ENCODE data around the gene SLC16A12.
"Not testable (repeated sequence)": the region's sequence is repeated elsewhere in the genome, so short reads cannot be mapped to it uniquely, and the experiment has no call there.

SLC16A12 gene

GRCh38 chr10:89547853-89548513 is 12.6 kb upstream of the SLC16A12 start:
- peak; percentile 27 for DNase-seq (ENCODE audit: low spot score)

GRCh38 chr10:89546651-89547050 is 11.3 kb upstream of the SLC16A12 start:
- DNase-seq (ENCODE audit: low spot score) = not testable (repeated sequence)

DNA sequence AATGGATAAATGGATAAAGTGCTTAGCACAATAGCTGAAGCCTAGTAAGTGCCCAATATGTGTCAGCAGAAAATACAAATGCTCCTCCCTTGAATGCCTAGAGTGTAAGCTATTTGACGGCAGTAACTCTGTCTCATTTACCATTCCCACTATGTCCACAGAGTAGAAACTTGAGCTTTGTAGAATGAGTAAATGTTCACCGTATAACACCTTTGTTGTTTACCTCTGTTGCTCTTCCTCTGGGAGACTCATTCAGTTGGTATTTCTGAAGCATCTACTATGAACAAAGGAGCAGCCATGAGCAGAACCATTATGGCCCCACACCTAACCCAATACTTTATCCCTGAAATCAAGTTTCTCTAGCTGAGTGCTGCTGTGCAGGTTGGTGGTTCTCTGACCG is 8.4 kb upstream of the SLC16A12 start:
- no peak for DNase-seq (ENCODE audit: low spot score)

DNA sequence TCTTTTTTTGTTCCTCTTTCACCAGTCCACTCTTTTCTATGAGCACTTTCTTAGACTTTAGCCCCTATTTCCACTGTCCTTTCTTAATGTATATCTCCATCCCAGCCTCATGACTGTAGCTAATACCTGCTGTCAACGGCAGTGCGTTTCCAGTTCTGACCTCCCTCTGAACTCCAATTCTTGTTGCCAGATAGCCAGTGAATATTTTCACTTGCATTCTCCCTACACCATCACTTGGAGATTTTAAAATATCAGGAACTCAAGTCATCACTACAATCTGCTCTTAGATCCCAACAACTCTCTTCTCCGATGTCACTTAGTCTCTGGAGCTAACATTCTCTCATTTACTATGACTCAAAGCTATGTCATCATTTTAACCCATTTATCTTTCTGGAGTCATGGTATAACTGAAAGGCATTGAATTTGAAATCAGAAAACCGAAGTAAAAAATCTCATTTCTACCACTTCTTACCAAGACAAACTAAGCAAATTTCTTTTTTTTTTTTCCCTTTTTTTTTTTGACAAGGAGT is 5.1 kb upstream of the SLC16A12 start:
- DNase-seq (ENCODE audit: low spot score) = no peak

- no peak for DNase-seq (ENCODE audit: low spot score)
Observed at GRCh38 chr10:89537364-89537763, 2.0 kb upstream of the SLC16A12 start.

- no peak for DNase-seq (ENCODE audit: low spot score)
Observed at GRCh38 chr10:89536013-89536354, 590 bp upstream of the SLC16A12 start.

DNA sequence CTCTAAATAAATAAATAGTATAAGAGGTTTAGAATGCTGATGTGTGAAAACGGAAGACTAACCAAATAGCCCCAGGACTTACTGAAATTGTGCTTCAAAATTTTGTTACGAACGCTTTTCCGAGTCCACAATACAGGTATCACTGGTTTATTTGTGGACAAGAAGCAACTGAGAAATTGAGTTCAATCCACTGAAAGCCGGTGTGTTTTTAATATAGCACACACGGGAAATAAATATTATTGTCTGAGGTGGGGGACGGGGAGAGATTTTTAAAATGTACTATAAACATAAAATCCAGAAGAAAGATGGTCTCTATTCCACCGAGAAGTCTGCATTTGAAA is 598 bp downstream of the SLC16A12 start:
- DNase-seq (ENCODE audit: low spot score) = no peak

DNA sequence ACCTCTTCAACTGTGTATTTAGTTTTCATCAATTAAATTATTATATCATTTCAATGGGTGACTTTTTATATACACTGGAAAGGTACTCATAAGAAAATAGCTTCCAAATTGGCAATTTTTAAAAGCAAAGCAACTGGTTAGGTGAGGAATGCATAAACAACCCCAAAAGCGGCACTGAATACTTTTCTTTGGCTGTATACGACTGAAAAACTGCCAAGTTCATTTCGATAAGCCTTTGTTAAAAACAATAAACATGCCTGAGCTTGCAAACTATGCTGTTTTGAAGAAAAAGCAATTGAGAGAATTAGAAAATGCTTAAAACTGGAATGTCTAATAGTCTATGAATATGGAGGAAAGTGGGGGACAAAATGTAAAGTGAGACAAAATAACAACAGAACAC is 2.9 kb downstream of the SLC16A12 start:
- no peak for DNase-seq (ENCODE audit: low spot score)

DNA sequence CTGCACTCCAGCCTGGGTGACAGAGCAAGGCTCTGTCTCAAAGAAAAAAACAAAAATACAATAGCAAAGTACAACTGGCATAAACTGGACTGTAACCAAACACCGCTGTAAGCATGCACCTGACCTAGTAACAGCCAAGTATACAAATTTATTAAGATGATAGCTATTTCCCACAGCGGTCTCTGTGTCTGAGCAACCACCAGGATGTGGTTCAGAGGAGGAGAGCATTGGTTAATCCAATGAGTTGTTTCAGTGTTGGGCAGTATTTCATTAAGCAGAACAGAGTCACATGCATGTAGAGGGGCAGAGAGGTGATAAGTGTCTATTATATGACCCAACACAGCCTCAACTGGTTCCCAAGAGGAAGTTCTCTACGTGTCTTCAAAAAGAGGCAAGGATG is 4.0 kb downstream of the SLC16A12 start:
- no peak for DNase-seq (ENCODE audit: low spot score)

DNA sequence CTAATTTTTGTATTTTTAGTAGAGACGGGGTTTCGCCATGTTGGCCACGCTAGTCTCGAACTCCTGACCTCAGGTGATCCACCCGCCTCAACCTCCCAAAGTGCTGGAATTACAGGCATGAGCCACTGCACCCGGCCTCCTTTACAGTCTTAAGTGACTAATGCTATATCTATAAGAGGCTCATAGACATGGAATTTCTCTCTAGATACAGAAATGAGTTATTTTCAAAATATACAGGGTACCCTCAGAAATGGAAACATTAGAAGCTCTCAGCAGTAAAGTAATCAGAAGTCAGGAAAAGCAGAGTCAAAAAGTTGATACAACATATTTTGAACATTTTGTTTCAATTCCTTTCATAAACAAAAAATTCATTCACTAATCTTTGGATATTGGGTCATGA is 5.7 kb downstream of the SLC16A12 start:
- DNase-seq (ENCODE audit: low spot score) = not testable (repeated sequence)

DNA sequence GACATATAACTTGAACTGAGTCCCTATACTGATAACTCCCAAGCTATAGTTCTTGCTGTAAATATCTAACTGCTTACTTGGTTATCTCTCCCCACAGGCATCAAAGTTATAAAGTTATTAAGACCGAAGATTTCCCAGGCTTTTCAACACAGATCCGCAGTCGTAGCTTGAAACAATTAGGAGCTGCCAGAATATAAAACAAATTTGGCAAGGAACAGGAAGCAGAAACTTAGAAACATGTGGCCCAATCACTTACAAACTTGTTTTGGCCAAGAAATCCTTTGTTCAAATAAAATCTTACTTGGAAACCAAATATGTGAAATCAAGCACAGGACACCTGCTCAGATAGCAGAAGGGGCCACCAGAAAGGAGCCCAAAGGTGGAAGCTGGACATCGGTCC is 9.0 kb downstream of the SLC16A12 start:
- DNase-seq (ENCODE audit: low spot score) = no peak

DNA sequence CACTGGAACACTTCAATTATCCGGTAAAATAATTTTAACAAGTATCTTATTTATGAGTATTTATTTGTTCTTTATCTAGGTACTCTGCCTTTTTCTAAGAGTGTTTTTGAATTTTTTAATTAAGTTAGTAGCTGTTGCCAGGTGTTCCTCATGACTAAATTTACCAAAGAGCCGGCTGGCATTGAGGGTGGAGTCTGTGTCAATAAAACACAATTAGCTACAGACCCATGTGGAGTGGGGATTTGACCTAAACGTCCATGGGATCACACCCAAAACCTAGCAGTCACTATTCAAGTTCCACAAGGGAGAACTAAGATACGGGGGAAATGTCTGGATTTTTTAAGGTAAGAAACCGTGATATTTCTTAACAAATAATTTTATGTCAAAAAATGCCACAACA is 9.8 kb downstream of the SLC16A12 start:
- no peak for DNase-seq (ENCODE audit: low spot score)

DNA sequence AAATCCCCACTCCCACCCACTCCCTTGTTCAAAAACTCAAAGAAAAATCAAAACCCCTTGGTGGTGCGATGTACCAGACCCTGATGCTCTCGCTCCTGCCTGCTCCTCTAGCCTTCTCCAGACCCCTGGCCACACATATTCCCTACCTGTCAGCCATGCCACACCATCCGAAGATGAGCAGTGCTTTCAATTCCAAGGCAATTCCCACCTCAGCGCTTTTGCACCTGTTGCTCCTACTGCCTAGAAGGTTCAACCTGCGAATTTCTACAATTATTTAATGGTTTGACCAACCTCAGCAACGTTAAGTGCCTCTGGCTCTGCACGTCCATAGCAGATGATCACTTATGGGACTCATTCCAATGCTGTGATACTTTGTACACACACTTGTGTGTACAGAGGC is 11.1 kb downstream of the SLC16A12 start:
- no peak for DNase-seq (ENCODE audit: low spot score)

DNA sequence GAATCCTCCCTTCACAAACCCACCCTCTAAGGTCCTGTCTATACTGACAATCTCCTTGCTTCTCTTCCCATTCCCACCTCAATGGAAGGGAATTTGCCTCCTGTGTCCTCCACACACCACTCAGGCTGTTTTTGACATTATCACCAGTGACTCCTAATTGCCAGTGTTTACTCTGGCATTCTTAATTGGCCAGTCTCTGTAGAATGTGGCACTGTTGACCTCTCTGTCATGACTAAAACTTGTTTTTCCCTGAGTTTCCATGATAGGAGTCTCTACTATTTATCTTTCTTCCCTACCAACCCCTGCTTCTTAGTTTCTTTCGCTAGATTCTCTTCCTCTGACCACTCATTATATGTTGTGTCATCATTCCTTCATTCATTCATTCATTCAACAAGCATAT is 12.1 kb downstream of the SLC16A12 start:
- DNase-seq (ENCODE audit: low spot score) = no peak

GRCh38 chr10:89522463-89522862 is 12.9 kb downstream of the SLC16A12 start:
- no peak for DNase-seq (ENCODE audit: low spot score)

DNA sequence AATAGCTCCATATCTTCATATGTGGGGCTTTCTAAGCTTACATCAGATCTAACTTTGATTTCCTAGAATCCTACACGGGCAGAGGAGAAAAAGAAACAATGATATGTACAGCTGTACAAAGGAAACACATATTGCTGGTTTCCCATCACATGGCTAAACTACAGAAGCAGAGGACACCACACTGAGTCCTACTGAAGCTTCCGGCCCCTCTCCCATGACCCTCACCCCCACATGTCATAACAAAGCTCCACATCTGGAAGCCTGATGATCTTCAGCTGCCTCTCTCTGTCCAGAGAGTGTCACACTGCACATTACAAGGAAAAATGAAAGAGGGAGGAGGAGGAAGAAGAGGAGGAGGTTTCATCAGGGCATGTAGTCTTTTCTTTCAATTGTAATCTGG is 14.0 kb downstream of the SLC16A12 start:
- no peak for DNase-seq (ENCODE audit: low spot score)

DNA sequence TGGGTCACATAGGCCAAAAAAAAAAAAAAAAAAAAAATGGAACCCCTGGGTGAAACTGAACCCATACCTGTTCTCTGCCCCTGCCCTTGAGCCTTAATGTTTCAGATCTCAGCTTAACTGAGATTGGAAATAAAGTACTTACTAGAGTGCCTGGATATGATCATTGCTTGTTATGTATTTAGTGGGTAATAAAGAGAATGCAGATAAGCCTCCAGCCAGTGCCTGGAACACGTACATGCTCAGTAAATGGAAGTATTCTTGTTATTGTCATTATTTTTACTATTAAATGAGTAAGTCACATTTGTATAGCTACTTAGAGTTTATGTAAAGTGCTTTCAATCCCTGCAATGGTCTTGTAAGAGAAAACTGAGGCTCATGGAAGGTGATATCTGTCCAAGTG is 14.7 kb downstream of the SLC16A12 start:
- DNase-seq (ENCODE audit: low spot score) = no peak

DNA sequence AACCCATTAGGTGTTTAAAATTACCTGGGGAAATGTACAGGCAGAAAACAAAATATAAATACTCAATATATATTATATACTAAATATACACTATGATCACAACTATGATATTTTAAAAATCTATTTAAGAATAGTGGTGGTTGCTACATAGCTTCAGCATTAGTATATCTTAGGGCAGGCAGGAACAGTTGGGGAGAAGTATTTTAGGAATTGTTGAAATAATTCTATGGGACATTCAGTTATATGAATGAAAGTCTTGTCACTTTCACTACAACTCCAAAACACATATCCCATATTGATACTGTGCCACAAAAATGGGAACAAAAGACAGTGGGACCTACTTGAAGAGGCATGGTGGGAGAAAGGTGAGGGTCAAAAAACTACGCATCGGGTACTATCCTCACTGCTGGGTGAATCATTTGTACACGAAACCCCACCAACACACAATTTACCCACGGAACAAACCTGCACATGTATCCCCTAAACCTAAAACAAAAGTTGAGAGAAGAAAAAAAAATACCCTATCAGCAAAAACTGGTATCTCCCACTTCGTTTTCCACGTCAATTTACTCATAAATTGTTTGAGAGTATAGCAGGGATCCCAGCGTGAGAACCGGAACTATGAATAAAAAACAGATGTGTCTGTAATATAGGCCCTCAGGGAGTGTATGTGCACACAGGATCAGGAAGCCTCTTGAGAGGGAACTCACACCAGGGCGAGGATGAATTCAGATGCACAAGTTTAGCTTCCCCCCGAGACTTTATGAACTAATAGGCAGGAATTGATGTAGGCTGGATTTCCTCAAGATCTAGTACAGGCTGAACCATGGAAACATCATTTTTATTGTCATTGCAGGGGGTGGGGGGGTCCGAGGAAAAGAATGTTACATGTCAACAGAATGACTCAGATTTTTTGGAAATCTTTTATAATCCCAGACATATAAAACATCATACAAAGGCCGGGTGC is 16.2 kb downstream of the SLC16A12 start:
- DNase-seq (ENCODE audit: low spot score) = no peak

- no peak for DNase-seq (ENCODE audit: low spot score)
Observed at GRCh38 chr10:89518108-89518507, 17.3 kb downstream of the SLC16A12 start.

GRCh38 chr10:89516149-89516832 is 19.1 kb downstream of the SLC16A12 start:
- no peak for DNase-seq (ENCODE audit: low spot score)

DNA sequence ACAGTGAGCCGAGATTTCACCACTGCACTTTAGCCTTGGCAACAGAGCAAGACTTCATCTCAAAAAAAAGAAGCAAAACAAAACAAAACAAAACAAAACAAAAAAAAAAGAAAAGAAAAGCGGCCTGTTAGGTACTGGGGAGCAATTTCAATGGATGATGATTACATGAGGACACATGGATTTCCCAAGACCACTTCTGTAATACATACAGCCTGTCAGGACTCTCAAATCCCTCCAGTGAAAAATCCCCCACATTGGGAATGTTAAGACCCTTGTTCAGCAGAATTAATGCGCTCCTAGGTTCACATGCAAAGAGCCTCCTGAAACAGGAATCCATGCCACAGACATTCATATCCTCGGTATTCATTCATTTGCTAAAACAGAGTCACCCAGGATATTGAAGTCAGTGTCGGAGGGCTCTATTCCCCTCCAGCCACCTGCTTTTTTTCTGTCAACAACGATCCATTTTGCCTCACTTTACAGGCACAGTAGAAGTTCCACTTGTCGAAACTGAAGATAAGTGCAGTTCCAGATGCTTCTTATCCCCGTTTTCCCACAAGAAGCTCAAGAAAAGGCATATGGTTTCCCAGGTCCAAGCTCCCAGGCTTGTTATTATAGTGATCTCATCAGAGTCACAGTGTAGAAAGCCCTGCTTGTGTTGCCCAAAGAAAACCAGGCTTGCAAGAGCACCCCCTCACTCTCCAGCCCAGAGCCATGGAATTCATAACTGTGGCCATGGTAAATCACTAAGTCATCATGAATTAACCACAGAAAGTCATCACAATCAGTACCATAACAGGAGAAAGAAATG is 20.2 kb downstream of the SLC16A12 start:
- DNase-seq (ENCODE audit: low spot score) = no peak

- DNase-seq (ENCODE audit: low spot score) = no peak
Observed at GRCh38 chr10:89513206-89513605, 22.2 kb downstream of the SLC16A12 start.
